Measurements from ENCODE around the gene EXOSC7.

EXOSC7 gene

DNA sequence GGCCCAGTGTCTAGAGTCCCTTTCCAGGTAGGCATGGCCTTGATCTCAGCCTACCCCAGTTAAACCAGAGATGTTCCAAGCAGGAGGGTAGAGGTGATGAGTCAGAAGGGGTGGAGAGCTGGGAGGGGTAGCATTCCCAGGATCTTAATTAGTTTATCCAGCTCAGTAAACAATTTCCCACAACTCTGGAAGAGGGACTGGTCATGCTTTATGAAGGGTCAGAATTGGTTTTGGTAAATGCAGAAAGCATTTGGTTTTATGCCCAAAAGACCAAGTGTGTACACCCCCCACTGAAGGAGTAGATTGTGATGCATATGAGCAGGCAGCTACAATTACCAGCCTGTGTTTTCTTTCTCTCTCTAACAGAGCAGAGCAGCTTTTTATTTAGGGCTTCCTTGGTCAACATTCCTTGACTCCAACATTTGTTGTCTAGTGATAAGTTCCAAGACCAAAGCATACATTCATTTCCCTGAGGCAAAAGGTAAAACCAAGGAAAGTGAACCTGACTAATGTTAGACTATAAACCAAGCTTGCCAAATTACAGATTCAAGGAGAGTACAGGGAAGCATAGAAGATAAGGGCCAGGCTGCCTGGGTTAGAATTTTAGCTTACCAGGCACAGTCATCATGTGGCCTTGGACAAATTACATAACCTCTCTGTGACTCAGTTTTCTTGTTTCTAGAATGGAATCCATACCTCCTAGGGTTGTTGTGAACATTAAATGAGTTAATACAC is 17.6 kb downstream of the EXOSC7 start:
- TF ChIP-seq, protein P1, sequence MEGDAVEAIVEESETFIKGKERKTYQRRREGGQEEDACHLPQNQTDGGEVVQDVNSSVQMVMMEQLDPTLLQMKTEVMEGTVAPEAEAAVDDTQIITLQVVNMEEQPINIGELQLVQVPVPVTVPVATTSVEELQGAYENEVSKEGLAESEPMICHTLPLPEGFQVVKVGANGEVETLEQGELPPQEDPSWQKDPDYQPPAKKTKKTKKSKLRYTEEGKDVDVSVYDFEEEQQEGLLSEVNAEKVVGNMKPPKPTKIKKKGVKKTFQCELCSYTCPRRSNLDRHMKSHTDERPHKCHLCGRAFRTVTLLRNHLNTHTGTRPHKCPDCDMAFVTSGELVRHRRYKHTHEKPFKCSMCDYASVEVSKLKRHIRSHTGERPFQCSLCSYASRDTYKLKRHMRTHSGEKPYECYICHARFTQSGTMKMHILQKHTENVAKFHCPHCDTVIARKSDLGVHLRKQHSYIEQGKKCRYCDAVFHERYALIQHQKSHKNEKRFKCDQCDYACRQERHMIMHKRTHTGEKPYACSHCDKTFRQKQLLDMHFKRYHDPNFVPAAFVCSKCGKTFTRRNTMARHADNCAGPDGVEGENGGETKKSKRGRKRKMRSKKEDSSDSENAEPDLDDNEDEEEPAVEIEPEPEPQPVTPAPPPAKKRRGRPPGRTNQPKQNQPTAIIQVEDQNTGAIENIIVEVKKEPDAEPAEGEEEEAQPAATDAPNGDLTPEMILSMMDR (conservative IDR thresholded peaks at IDR 0.05; ENCODE audit: low read depth, low read length) = no peak
- H4K20me1 ChIP-seq (ENCODE audit: insufficient read depth) = no peaks in the 10 kb centered on the region
- H3K4me3 ChIP-seq (IDR thresholded peaks at IDR 0.05; ENCODE audit: insufficient read depth, low read depth, low read length) = no peak overlapping the region
- no peak overlapping the region for H3K9ac ChIP-seq
- H3K27ac ChIP-seq = no peak overlapping the region
- H3K79me2 ChIP-seq (ENCODE audit: insufficient read depth, low read depth) = peaks cover 2% of the 10 kb centered on the region; the same call in 1 of the 2 replicates
- no peaks in the 10 kb centered on the region for H3K27me3 ChIP-seq (ENCODE audit: insufficient read depth, low read depth)
- H3K36me3 ChIP-seq (ENCODE audit: insufficient read depth) = no peaks in the 10 kb centered on the region; the same call in 1 of the 2 replicates
- H3K4me1 ChIP-seq (ENCODE audit: low read depth, poor library complexity, severe bottlenecking) = peaks cover 50% of the 10 kb centered on the region
- no peak overlapping the region for H3K4me2 ChIP-seq
- no peak overlapping the region for H2AFZ ChIP-seq (ENCODE audit: low read depth)

DNA sequence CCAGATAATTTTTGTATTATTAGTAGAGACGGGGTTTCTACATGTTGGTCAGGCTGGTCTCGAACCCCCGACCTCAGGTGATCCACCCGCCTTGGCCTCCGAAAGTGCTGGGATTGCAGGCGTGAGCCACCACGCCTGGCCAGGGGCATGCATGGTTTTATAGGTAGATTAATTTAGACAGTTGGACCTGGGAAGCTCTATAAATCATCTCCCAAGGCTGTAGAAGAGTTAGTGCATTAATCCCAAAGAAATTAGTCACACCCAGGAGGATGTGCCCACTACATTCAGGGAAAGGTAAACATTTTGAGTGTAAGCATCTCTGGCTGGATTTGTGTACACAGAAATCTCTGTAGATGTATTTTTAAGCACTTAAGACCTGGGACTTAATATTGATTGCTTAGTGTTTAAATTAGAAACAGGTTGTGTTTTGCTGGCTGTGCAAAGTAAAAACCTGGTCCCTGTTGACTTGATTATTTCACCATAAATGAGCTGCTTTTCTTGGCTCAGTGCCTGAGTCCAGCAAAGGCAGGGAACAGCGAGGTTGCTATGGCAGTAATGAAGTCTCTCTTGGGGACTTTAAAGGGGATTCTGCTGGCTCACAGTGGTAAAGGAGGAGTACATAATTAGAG is 19.2 kb downstream of the EXOSC7 start:
- Histone ChIP-seq H3K4me1 (ENCODE audit: low read depth, poor library complexity, severe bottlenecking) (peaks cover 56% of the 10 kb centered on the region), H4K20me1 (ENCODE audit: insufficient read depth) (no peaks in the 10 kb centered on the region), H3K4me2 (peak overlapping the region; percentile 51; the same call in 1 of the 2 replicates), H3K36me3 (ENCODE audit: insufficient read depth) (no peaks in the 10 kb centered on the region; the same call in 1 of the 2 replicates), H3K9ac (no peak overlapping the region), H2AFZ (ENCODE audit: low read depth) (no peak overlapping the region), H3K27ac (peak overlapping the region; percentile 57; the same call in 1 of the 2 replicates), H3K27me3 (ENCODE audit: insufficient read depth, low read depth) (no peaks in the 10 kb centered on the region), H3K79me2 (ENCODE audit: insufficient read depth, low read depth) (no peaks in the 10 kb centered on the region; the same call in 1 of the 2 replicates), H3K4me3 (IDR thresholded peaks at IDR 0.05; ENCODE audit: insufficient read depth, low read depth, low read length) (no peak overlapping the region)
- TF ChIP-seq, protein P1 (conservative IDR thresholded peaks at IDR 0.05; ENCODE audit: low read depth, low read length) = no peak

DNA sequence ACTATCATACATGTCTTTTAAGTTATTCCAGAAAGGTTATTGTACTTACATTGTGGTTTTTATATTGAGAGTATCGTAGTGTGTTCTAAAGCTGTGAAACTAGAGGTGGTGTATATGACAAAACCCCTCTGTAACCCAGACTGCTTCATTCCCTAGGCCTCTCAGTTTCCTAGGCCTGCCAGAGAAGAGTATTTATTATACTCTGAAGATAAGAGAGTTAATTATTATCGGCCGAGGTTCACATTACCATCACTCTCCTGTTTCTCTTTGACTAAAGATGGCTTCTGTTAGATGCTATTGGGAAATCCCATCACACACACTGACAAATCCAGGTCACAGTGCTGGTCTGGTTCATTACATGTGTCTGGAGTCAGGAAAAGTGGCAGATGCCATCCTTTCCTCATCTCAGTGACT is 20.5 kb downstream of the EXOSC7 start:
- Histone ChIP-seq H3K9ac (no peak overlapping the region; the same call in 1 of the 2 replicates), H3K79me2 (ENCODE audit: insufficient read depth, low read depth) (no peaks in the 10 kb centered on the region; the same call in 1 of the 2 replicates), H3K36me3 (ENCODE audit: insufficient read depth) (no peaks in the 10 kb centered on the region; the same call in 1 of the 2 replicates), H2AFZ (ENCODE audit: low read depth) (no peak overlapping the region), H4K20me1 (ENCODE audit: insufficient read depth) (no peaks in the 10 kb centered on the region), H3K27me3 (ENCODE audit: insufficient read depth, low read depth) (no peaks in the 10 kb centered on the region), H3K4me1 (ENCODE audit: low read depth, poor library complexity, severe bottlenecking) (peaks cover 62% of the 10 kb centered on the region), H3K27ac (peak overlapping the region; percentile 57), H3K4me2 (peak overlapping the region; percentile 51; the same call in 1 of the 2 replicates), H3K4me3 (IDR thresholded peaks at IDR 0.05; ENCODE audit: insufficient read depth, low read depth, low read length) (no peak overlapping the region)
- TF ChIP-seq, protein P1 (conservative IDR thresholded peaks at IDR 0.05; ENCODE audit: low read depth, low read length) = no peak

DNA sequence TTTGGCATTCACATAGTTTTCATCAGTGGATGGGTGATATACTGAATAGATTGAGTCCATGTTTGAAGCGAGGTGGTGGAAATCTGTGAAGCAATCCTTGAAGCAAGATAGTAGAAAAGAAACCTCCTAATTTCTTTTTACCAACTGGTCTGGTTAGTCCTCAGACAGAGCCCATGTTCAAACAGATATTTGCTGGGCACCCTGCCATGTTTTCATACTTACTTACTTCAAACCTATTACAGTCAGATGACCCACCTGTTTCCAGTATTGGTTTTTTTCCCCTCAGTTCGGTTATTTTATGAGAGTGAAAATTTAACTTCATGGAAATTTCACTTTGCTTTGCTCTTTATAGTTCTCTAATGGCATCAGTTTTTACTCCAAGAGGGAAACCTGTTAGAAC is 23.7 kb downstream of the EXOSC7 start:
- H3K4me3 ChIP-seq (IDR thresholded peaks at IDR 0.05; ENCODE audit: insufficient read depth, low read depth, low read length) = no peak overlapping the region
- TF ChIP-seq, protein P1 (conservative IDR thresholded peaks at IDR 0.05; ENCODE audit: low read depth, low read length) = no peak

More for the DNA sequence above, 23.7 kb downstream of the EXOSC7 start:
- Histone ChIP-seq H3K9ac (no peak overlapping the region), H3K27me3 (ENCODE audit: insufficient read depth, low read depth) (no peaks in the 10 kb centered on the region), H3K4me1 (ENCODE audit: low read depth, poor library complexity, severe bottlenecking) (peaks cover 52% of the 10 kb centered on the region), H3K27ac (no peak overlapping the region), H3K79me2 (ENCODE audit: insufficient read depth, low read depth) (no peaks in the 10 kb centered on the region), H4K20me1 (ENCODE audit: insufficient read depth) (no peaks in the 10 kb centered on the region), H2AFZ (ENCODE audit: low read depth) (no peak overlapping the region), H3K36me3 (ENCODE audit: insufficient read depth) (no peaks in the 10 kb centered on the region; the same call in 1 of the 2 replicates), H3K4me2 (no peak overlapping the region)

Measured in KMS-11 (cell line).